RWPE2 (cell line): ENCODE measurements around the gene MARCHF4.

Experiments
- ATAC-seq: fragments of 200-7000 bp; cut with Tn5 transposase; 3 replicates; pipeline ENCODE4 v1.9.1; 2021; ENCODE audit warnings: low read depth
- DNase-seq: peaks from one replicate; pipeline ENCODE4 v3.0.0-alpha.2; 2020; ENCODE audit warnings: low spot score
- H3K27ac ChIP-seq: fragments of 450-650 bp; 2 replicates; pipeline ENCODE4 v1.5.1; 2017; ENCODE audit warnings: mild to moderate bottlenecking; ENCODE audit not compliant: poor library complexity, severe bottlenecking
- H3K27me3 ChIP-seq: fragments of 250-450 bp; sonication (Bioruptor Pico); 2 replicates; pipeline ENCODE4 v1.5.1; 2021; ENCODE audit warnings: mild to moderate bottlenecking, moderate library complexity; ENCODE audit not compliant: insufficient read depth, poor library complexity, severe bottlenecking
- H3K36me3 ChIP-seq: fragments of 250-450 bp; sonication (Bioruptor Pico); 2 replicates; pipeline ENCODE4 v1.5.1; 2020; ENCODE audit warnings: low read depth, mild to moderate bottlenecking, moderate library complexity
- H3K4me1 ChIP-seq: fragments of 250-450 bp; sonication (Bioruptor Pico); 2 replicates; pipeline ENCODE4 v1.5.1; 2021; ENCODE audit warnings: mild to moderate bottlenecking, moderate library complexity; ENCODE audit not compliant: insufficient read depth, poor library complexity, severe bottlenecking
- H3K4me3 ChIP-seq: fragments of 250-450 bp; sonication (Bioruptor Pico); 2 replicates; pipeline ENCODE4 v1.5.1; 2021; ENCODE audit warnings: mild to moderate bottlenecking, moderate library complexity; ENCODE audit not compliant: severe bottlenecking
- H3K9me3 ChIP-seq: fragments of 250-450 bp; sonication (Bioruptor Pico); 2 replicates; pipeline ENCODE4 v1.5.1; 2021; ENCODE audit warnings: mild to moderate bottlenecking, moderate library complexity; ENCODE audit not compliant: severe bottlenecking
- CTCF ChIP-seq: fragments of 450-650 bp; IDR thresholded peaks from one replicate; pipeline ENCODE4 v1.5.1; 2017; ENCODE audit warnings: mild to moderate bottlenecking, moderate library complexity; ENCODE audit not compliant: poor library complexity, severe bottlenecking

MARCHF4 gene

DNA sequence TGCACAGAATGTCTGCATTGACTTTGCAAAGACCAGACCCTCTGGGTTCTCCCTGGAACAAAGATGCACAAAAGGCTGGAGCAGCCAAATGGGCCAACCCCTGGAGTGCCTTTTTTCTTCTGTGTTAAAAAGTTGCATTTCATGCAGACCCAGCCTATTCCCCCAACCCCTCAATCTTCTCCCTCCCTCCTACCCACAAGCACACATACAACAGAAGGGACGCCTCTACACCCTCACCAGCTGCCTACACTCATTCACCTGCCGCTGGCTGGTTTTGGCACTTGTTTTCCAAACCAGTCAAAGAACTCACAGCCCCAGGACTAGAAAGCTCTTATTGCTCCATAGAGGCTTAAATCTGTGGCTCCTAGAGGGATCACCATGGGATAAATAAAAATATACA, 16.6 kb downstream of the MARCHF4 start:
- Histone ChIP-seq H3K27ac (no peak overlapping the region), H3K4me1 (peaks cover 4% of the 10 kb centered on the region), H3K36me3 (0 out of 2 replicates have a peak, but pooled peaks cover under 1% of the 10 kb centered on the region), H3K4me3 (no peak overlapping the region), H3K9me3 (no peaks in the 10 kb centered on the region), H3K27me3 (no peaks in the 10 kb centered on the region)
- ATAC-seq (no peak), DNase-seq (no peak)
- TF ChIP-seq CTCF: no peak

- no peak overlapping the region for H3K4me3 ChIP-seq
- peaks cover 11% of the 10 kb centered on the region for H3K4me1 ChIP-seq
- no peaks in the 10 kb centered on the region for H3K9me3 ChIP-seq
- DNase-seq (no peak), ATAC-seq (no peak)
- no peaks in the 10 kb centered on the region for H3K27me3 ChIP-seq
- H3K27ac ChIP-seq: no peak overlapping the region
- TF ChIP-seq CTCF: no peak
- no peaks in the 10 kb centered on the region for H3K36me3 ChIP-seq
Observed at GRCh38 chr2:216354306-216354705, 18.0 kb downstream of the MARCHF4 start.

- ATAC-seq (no peak), DNase-seq (no peak)
Observed at GRCh38 chr2:216352653-216353270, 19.5 kb downstream of the MARCHF4 start.

GRCh38 chr2:216351172-216351925, 20.9 kb downstream of the MARCHF4 start:
- H3K4me1 ChIP-seq: peaks cover 22% of the 10 kb centered on the region

More at GRCh38 chr2:216352653-216353270, 19.5 kb downstream of the MARCHF4 start:
- Histone ChIP-seq H3K9me3 (no peaks in the 10 kb centered on the region), H3K27me3 (no peaks in the 10 kb centered on the region), H3K4me3 (no peak overlapping the region), H3K36me3 (no peaks in the 10 kb centered on the region), H3K27ac (no peak overlapping the region), H3K4me1 (peaks cover 22% of the 10 kb centered on the region)
- TF ChIP-seq CTCF: no peak

More at GRCh38 chr2:216351172-216351925, 20.9 kb downstream of the MARCHF4 start:
- no peak overlapping the region for H3K27ac ChIP-seq
- no peaks in the 10 kb centered on the region for H3K9me3 ChIP-seq
- ATAC-seq: no peak
- no peaks in the 10 kb centered on the region for H3K36me3 ChIP-seq
- no peaks in the 10 kb centered on the region for H3K27me3 ChIP-seq
- no peak overlapping the region for H3K4me3 ChIP-seq
- no peak for DNase-seq
- TF ChIP-seq CTCF: no peak
